GM19438 (cell line): Measurements from ENCODE around the gene MT1E.
"Not testable (repeated sequence)": the region's sequence is repeated elsewhere in the genome, so short reads cannot be mapped to it uniquely, and the experiment has no call there.

Source experiments
- ATAC-seq: cut with Tn5 transposase; IDR thresholded peaks from one replicate; pipeline ENCODE4 v1.9.1; 2021; ENCODE audit warnings: low read depth; ENCODE audit not compliant: unreplicated experiment

MT1E gene

GRCh38 chr16:56669005-56669839, 43.6 kb downstream of the MT1E start, which contains the start of gene MT1H:
Gene MT1H, plus strand, starts transcription at chr16:56669814. Its CDS starts 71 bp downstream, at chr16:56669885.
- ATAC-seq, result no peak

- no peak for ATAC-seq
Observed at GRCh38 chr16:56669840-56670619, 44.4 kb downstream of the MT1E start.

- ATAC-seq, result no peak
Observed at GRCh38 chr16:56670620-56670934, 45.0 kb downstream of the MT1E start.

GRCh38 chr16:56671691-56672090, 46.1 kb downstream of the MT1E start:
- ATAC-seq, result not testable (repeated sequence)

GRCh38 chr16:56672171-56672570, 46.6 kb downstream of the MT1E start:
- ATAC-seq, result not testable (repeated sequence)

- no peak for ATAC-seq
Observed at GRCh38 chr16:56672761-56673536, 47.4 kb downstream of the MT1E start.

GRCh38 chr16:56673921-56674320, 48.3 kb downstream of the MT1E start:
- ATAC-seq, result no peak

- ATAC-seq, result not testable (repeated sequence)
Observed at GRCh38 chr16:56674570-56674969, 49.0 kb downstream of the MT1E start.

GRCh38 chr16:56675685-56676210, 50.2 kb downstream of the MT1E start:
- no peak for ATAC-seq
